Raji (cell line): ENCODE results near the gene RAPGEF3.
A peak's percentile ranks its signal among the peaks of the same experiment; 100 is the strongest.

Experiments used
- POLR2A ChIP-seq: IDR thresholded peaks from 2 replicates; pipeline ENCODE4 v1.6.1; 2011; ENCODE audit warnings: low read depth, low read length, control low read depth; ENCODE audit not compliant: insufficient read depth

Gene RAPGEF3

GRCh38 chr12:47746073-47746472 is 12.6 kb downstream of the RAPGEF3 start:
- TF ChIP-seq POLR2A: no peak

- TF ChIP-seq POLR2A: no peak
Observed at GRCh38 chr12:47745485-47746041, 13.1 kb downstream of the RAPGEF3 start.

- no peak for TF ChIP-seq POLR2A
Observed at GRCh38 chr12:47744778-47745436, 13.8 kb downstream of the RAPGEF3 start.

GRCh38 chr12:47744005-47744651 is 14.6 kb downstream of the RAPGEF3 start:
- TF ChIP-seq POLR2A: no peak

- TF ChIP-seq POLR2A: no peak
Observed at GRCh38 chr12:47743311-47743860, 15.3 kb downstream of the RAPGEF3 start.

- TF ChIP-seq POLR2A: no peak
Observed at GRCh38 chr12:47742253-47742825, 16.3 kb downstream of the RAPGEF3 start.

GRCh38 chr12:47741340-47741703 is 17.4 kb downstream of the RAPGEF3 start:
- TF ChIP-seq POLR2A: 0 out of 2 replicates have a peak, but pooled peaks have one; percentile 8

GRCh38 chr12:47740606-47741339 is 17.9 kb downstream of the RAPGEF3 start:
- 0 out of 2 replicates have a peak, but pooled peaks have one; percentile 1 for TF ChIP-seq POLR2A

- no peak for TF ChIP-seq POLR2A
Observed at GRCh38 chr12:47739979-47740378, 18.7 kb downstream of the RAPGEF3 start.

- TF ChIP-seq POLR2A: no peak
Observed at GRCh38 chr12:47739297-47739696, 19.4 kb downstream of the RAPGEF3 start.

GRCh38 chr12:47737936-47738594 is 20.6 kb downstream of the RAPGEF3 start:
- no peak for TF ChIP-seq POLR2A

- no peak for TF ChIP-seq POLR2A
Observed at GRCh38 chr12:47736877-47737676, 21.6 kb downstream of the RAPGEF3 start.

GRCh38 chr12:47736216-47736615 is 22.5 kb downstream of the RAPGEF3 start:
- TF ChIP-seq POLR2A: no peak

- no peak for TF ChIP-seq POLR2A
Observed at GRCh38 chr12:47735649-47736048, 23.0 kb downstream of the RAPGEF3 start.
